Neural progenitor cell (in vitro differentiated cells): ENCODE data around the gene FUNDC2.

Experiments used
- CTCF ChIP-seq: fragments of 200-600 bp; sonication (generic); IDR thresholded peaks from 2 replicates; pipeline ENCODE4 v1.5.1; 2017; ENCODE audit warnings: antibody characterized with exemption, mild to moderate bottlenecking
- EZH2phosphoT487 ChIP-seq: fragments of 200-600 bp; sonication (generic); IDR thresholded peaks from 2 replicates; pipeline ENCODE4 v1.6.1; 2017; ENCODE audit warnings: antibody characterized with exemption

DNA sequence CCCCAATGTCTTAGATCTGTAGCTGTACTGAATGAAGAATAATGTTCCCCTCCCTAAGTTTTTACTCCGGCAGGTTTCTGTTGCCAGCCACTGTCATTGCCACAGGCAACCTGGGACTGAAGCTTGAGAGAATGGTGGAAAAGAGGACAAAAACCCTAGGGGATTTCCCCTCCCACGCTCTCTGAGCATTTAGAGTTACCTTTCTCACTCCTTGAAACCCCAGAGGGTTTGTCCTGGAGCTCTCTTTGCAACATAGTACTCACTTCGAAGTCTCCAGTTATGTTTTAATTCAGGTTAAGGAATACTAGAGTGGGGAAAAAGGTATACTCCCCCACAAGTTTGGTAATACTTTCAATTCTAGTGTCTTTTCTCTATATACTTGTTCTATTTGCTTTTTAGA, 35.6 kb upstream of the FUNDC2 start:
- TF ChIP-seq CTCF (no peak), EZH2phosphoT487 (no peak)
